Measurements from ENCODE around the gene SPTSSB. TPM values are rescaled to one million over a fixed set of nuclear protein-coding genes. Genes with fewer than 3 reads are reported as not detected.

Gene SPTSSB
- total and polyA plus RNA-seq, 4 donors, result under 0.01 to 1.0 (median 0.05) TPM

- Histone ChIP-seq H3K27ac (ENCODE audit: low read depth in 1 of 2, low read length in 2 of 2) (no peak overlapping the region), H3K9ac (ENCODE audit: low read depth in 1 of 2, low read length in 2 of 2) (no peak overlapping the region), H3K4me3 (ENCODE audit: low read depth in 1 of 3, low read length in 3 of 3) (no peak overlapping the region), H3K9me3 (ENCODE audit: control insufficient read depth in 4 of 4, low read length in 3 of 4) (no peaks in the 10 kb centered on the region), H3K4me1 (ENCODE audit: control insufficient read depth in 4 of 4, insufficient read depth in 4 of 4, low read length in 3 of 4) (peaks cover 0 to 2% (median 0%) of the 10 kb centered on the region in 4 donors), H3K36me3 (ENCODE audit: control insufficient read depth in 4 of 4, insufficient read depth in 3 of 4, low read depth in 1 of 4, low read length in 3 of 4) (no peaks in the 10 kb centered on the region), H3K27me3 (ENCODE audit: control insufficient read depth in 4 of 4, insufficient read depth in 4 of 4, low read length in 3 of 4) (no peaks in the 10 kb centered on the region)
- DNase-seq (ENCODE audit: low spot score), result no peak
- TF ChIP-seq RAD21 (IDR thresholded peaks at IDR 0.05) (no peak), FOXA2 (IDR thresholded peaks at IDR 0.05) (peak; percentile 65), FOXA1 (IDR thresholded peaks at IDR 0.05) (no peak), HNF4A (conservative IDR thresholded peaks at IDR 0.05) (no peak)
Observed at GRCh38 chr3:161323926-161324621, 47.2 kb downstream of the SPTSSB start.

DNA sequence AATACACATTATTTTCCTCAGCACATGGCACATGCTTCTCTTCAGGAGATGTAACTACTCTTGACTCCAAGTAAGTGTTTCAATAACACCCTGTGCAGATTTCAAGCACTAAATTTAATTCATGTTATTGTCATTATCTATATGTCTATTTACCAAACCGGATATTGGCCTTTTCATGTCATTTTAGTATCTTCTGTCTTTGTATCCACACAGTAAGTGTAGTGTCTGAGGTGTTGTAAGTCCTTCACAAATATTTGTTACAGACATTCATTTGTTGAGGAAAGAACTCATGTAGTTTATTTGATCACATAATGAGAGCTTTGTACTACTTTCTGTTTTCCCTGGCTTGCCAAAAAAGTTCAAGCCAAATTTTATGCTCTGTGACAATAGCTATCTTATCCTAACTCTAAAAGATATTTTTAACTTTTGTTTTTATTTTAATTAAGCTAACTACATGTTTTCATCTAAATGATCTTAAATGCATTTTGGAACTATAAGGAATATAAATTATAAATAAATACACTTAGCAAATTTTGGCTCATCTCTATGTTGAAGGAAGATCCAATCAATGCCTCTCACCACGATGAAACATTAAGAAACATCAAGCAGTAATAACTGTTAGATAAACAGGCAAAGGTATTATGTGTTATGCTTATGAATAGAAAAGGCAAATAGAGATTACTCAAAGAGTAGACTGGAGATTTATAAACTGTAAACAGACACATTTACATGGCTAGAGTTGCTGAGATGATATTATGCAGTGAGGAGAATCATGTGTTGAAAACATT is 48.3 kb downstream of the SPTSSB start:
- TF ChIP-seq SP1 (IDR thresholded peaks at IDR 0.05) (no peak), GABPA (IDR thresholded peaks at IDR 0.05 in 1 of 2, conservative IDR thresholded peaks at IDR 0.05 in 1 of 2) (no peak), HNF4A (conservative IDR thresholded peaks at IDR 0.05) (no peak), FOXA2 (IDR thresholded peaks at IDR 0.05) (no peak), REST (IDR thresholded peaks at IDR 0.05) (no peak), FOXA1 (IDR thresholded peaks at IDR 0.05) (no peak), RAD21 (IDR thresholded peaks at IDR 0.05) (no peak), TAF1 (conservative IDR thresholded peaks at IDR 0.05) (no peak), YY1 (IDR thresholded peaks at IDR 0.05) (no peak), RXRA (IDR thresholded peaks at IDR 0.05) (no peak), JUND (IDR thresholded peaks at IDR 0.05) (no peak)
- TF ChIP-seq, protein P1, sequence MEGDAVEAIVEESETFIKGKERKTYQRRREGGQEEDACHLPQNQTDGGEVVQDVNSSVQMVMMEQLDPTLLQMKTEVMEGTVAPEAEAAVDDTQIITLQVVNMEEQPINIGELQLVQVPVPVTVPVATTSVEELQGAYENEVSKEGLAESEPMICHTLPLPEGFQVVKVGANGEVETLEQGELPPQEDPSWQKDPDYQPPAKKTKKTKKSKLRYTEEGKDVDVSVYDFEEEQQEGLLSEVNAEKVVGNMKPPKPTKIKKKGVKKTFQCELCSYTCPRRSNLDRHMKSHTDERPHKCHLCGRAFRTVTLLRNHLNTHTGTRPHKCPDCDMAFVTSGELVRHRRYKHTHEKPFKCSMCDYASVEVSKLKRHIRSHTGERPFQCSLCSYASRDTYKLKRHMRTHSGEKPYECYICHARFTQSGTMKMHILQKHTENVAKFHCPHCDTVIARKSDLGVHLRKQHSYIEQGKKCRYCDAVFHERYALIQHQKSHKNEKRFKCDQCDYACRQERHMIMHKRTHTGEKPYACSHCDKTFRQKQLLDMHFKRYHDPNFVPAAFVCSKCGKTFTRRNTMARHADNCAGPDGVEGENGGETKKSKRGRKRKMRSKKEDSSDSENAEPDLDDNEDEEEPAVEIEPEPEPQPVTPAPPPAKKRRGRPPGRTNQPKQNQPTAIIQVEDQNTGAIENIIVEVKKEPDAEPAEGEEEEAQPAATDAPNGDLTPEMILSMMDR (IDR thresholded peaks at IDR 0.05; ENCODE audit: low read depth, low read length, missing input control), result no peak
- TF ChIP-seq, protein P2, sequence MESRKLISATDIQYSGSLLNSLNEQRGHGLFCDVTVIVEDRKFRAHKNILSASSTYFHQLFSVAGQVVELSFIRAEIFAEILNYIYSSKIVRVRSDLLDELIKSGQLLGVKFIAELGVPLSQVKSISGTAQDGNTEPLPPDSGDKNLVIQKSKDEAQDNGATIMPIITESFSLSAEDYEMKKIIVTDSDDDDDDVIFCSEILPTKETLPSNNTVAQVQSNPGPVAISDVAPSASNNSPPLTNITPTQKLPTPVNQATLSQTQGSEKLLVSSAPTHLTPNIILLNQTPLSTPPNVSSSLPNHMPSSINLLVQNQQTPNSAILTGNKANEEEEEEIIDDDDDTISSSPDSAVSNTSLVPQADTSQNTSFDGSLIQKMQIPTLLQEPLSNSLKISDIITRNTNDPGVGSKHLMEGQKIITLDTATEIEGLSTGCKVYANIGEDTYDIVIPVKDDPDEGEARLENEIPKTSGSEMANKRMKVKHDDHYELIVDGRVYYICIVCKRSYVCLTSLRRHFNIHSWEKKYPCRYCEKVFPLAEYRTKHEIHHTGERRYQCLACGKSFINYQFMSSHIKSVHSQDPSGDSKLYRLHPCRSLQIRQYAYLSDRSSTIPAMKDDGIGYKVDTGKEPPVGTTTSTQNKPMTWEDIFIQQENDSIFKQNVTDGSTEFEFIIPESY (IDR thresholded peaks at IDR 0.05), result no peak
- no peaks in the 10 kb centered on the region for H3K27me3 ChIP-seq (ENCODE audit: control insufficient read depth in 4 of 4, insufficient read depth in 4 of 4, low read length in 3 of 4)
- 62% methylated on average over 2 of the region's 2 CpGs for WGBS
- H3K4me3 ChIP-seq (ENCODE audit: low read depth in 1 of 3, low read length in 3 of 3), result no peak overlapping the region
- H3K27ac ChIP-seq (ENCODE audit: low read depth in 1 of 2, low read length in 2 of 2), result no peak overlapping the region
- peaks cover 0 to 2% (median 0%) of the 10 kb centered on the region in 4 donors for H3K4me1 ChIP-seq (ENCODE audit: control insufficient read depth in 4 of 4, insufficient read depth in 4 of 4, low read length in 3 of 4)
- no peak for DNase-seq (ENCODE audit: low spot score)
- H3K9ac ChIP-seq (ENCODE audit: low read depth in 1 of 2, low read length in 2 of 2), result no peak overlapping the region
- H3K9me3 ChIP-seq (ENCODE audit: control insufficient read depth in 4 of 4, low read length in 3 of 4), result no peaks in the 10 kb centered on the region
- H3K36me3 ChIP-seq (ENCODE audit: control insufficient read depth in 4 of 4, insufficient read depth in 3 of 4, low read depth in 1 of 4, low read length in 3 of 4), result no peaks in the 10 kb centered on the region

Measured in liver (tissue), 9 donors.